HG02763 (cell line): ENCODE data around the gene ATP5MC2.
"Not testable (repeated sequence)": the region's sequence is repeated elsewhere in the genome, so short reads cannot be mapped to it uniquely, and the experiment has no call there.

Experiments
- ATAC-seq: cut with Tn5 transposase; IDR thresholded peaks from one replicate; pipeline ENCODE4 v1.9.1; 2021; ENCODE audit warnings: mild to moderate bottlenecking, moderate library complexity; ENCODE audit not compliant: unreplicated experiment

Gene ATP5MC2

DNA sequence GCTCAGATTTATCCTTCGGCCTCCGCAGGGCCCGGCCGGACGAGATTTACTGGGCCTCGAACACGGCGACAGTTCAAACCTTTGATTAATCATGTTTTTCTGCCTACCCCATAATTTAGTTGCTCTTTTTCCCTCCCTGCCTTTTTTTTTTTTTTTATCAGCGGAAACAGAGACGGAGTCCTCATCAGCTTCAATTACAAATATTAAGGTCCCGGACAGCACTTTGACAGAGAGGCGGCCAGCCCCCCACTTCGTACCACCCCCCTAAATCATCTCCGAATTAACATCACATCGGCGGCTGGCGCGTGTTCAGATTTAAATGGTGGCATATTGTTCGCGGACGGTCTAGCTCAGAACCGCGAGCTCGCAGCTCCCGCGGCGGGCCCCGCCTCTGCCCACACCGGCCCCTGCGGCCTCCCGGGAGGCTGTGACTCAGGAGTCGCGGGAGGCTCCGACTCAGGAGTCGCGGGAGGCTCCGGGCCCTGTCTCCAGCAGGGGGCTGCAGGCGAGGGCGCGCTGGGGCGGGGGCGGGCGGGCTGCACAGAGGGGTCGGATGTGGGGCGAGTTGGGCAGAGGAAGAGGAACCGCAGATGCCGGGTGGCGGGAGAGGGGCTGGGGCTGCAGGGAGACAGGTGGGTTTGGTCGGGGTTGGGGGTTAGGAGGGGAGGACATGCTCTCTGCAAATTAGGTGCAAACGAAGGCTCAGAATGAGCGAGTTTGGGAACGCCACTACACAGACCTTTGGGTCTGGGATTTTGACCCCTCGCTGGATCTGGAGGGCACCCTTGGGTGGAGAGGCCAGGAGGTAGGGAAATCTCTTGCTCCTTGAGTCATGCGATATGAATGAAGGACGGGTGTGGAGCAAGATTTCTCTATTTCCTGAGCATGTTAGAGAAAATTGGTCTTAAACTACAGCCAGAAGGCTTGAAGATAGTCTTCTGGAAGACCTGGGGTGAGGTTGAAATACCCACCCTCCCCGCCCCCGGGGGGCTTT, 19.6 kb upstream of the ATP5MC2 start:
- no peak for ATAC-seq

DNA sequence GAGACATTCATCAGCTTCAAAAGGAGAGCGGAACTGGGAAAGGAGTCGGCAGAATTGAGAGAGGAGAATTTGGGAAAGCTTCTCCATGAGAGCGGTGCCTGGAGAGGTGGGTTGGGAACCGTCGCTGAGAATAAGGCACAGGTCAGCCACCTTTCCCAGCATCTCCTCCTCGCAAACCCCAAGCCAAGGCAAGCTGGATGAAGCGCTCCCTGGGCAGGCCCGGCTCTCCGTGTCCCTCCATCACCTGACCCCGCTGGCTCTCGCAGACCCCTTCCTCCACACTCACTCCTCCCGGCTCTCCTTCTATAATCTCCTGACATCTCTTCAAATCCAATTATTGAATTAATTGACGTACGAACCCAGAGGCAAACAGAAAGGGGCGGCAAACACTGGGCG, 18.9 kb upstream of the ATP5MC2 start:
- ATAC-seq: no peak

DNA sequence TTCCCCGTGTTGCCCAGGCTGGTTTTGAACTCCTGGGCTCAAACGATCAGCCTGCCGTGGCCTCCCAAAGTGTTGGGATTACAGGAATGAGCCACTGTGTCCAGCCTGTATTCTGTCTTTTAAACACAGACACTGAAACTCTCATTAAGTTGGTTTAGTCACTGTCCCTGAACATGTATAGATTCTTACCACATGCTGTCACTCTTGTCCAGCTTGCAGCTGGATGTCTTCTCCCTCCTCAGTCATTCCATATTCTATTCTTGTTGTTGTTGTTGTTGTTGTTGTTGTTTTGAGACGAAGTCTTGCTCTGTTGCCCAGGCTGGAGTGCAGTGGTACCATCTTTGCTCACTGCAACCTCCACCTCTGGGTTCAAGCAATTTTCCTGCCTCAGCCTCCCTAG, 12.3 kb upstream of the ATP5MC2 start:
- no peak for ATAC-seq

DNA sequence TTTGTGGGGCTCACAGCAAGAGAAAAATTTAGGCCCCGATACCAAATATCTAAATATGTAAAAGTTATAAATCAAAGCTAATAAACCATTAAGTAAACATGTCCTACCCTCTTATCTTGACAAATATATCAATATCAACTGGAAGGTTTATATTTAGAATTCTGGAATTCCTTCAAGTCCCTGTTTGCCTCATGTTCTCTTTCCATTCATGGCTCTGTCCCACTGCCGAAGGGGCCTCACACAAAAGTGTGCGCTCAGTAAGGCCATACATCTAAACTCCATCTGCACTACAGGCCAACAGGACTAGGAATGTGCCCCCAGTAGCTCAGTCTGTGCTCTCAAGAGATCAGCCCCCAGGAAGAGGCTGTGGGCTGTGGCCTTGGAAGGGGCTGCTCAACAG, 10.6 kb upstream of the ATP5MC2 start:
- ATAC-seq: no peak

DNA sequence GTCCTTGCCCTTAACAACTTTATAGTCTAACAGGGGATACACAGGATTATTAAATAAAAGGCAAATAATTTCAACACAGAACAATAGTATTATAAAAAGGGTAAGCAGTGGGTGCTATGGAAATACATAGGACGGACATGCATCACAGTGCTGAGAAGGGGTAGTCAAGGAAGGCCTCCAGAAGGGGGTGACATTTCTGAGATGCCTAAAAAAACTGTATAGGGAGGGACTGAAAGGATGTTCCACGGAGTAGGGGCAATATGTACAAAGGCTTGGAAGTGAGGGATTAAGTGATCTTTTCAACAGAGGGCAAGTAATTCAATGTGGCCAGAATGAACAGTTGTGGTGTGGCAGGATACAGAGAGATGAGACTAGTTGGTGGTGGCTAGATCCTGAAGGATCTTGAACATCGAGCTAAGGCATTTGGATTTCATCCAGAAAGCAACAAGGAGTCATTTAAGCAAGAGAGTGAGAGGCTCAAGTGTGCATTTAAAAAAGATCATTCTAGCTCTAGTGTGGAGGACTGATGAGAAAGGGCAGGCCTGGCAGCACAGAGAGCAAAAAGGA, 8.9 kb upstream of the ATP5MC2 start:
- no peak for ATAC-seq

DNA sequence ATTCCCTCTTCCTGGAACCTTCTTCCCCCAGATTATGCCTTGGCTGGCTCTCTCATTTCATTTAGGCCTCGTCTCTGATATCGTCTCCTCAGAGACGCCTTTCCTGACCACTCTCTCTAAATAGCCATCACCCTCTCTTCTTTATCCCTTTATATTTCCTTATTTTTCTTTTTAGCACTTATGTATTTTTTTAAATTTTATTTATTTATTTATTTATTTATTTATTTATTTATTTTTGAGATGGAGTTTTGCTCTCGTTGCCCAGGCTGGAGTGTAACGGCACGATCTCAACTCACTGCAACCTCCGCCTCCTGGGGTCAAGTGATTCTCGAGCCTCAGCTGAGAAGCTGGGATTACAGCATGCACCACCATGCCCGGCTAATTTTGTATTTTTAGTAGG, 8.1 kb upstream of the ATP5MC2 start:
- ATAC-seq: no peak

DNA sequence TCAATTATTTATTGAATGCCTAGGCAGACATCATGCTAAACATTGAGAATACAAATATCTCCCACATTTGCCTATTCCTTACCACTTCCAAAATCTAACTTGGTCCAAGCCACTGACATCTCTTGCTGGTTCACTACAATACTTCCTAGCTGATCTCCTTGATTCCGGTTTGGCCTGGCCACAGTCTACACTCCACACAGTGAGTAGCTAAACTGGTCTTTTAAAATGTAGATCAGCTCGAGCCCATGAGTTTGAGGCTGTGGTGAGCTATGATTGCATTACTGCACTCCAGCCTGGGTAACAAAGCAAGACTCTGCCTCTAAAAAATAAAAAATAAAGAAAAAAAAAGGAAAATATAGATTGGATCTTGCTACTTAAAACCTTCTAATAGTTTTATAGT, 7.6 kb upstream of the ATP5MC2 start:
- no peak for ATAC-seq

DNA sequence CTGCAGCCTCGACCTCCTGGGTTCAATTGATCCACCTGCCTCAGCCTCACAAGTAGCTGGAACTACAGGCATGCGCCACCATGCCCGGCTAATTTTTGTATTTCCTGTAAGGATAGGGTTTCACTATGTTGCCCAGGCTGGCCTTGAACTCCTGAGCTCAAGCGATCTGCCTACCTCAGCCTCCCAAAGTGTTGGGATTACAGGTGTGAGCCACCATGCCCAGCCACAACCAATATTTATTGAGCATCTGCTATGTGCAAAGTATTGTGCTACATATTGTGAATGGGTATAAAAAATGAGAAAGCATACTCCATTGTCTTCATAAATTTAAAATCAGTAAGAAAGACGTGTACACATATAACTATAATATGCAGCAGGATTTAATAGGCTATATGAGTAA, 4.2 kb upstream of the ATP5MC2 start:
- ATAC-seq: not testable (repeated sequence)

DNA sequence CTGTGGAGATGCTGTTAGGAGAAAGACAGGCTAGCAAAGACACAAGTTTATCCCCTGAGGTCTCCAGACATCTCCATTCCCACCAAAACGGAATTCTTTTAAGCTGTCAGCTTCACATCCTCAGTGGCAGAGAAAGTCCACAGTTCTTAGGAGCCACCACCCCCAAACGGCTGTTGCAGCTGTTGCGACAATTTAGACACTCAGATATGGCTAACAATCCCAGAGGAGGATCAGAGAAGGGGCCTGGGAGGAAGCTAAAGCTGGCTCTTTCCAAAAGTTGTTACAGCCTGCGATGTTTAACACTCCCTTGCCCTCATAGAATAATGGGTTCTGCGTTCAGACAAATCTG, 1.9 kb upstream of the ATP5MC2 start:
- no peak for ATAC-seq

DNA sequence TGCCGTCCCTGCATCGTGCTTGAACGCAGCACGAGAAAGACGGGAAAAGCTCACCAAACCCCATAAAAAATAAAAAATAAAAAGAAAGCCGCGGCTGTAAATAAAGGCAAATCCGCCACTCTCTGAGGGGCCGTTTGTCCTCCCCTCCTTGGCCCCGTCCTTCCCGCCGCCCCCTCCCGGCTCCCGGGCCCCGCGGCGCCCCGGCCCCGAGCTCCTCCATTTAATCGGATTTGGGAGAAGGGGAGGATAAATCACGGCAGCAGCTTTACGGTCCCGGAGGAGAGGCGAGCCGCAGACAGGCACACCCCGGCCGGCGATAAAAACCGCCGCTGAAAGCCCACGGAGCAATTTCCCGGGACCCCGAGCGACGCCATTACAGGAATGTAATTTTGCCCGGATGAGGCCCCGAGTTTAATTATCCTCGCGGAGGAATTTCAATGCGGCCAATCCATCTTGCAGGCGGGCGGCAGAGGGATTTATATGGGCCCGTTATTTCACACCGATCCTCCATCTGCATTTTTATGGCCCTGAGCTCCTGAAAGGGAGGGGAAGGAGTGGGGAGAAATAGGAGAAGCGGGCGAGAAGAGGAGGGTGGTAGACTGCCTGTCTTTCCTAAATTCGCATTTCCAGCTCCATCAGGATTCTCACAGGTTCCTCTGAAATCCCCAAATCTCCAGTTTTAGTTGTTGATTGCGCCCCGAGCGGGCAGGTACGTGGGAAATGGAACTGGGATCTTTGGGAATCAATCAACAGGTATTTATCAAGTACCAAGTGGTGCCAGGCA, 1.3 kb upstream of the ATP5MC2 start:
- no peak for ATAC-seq

DNA sequence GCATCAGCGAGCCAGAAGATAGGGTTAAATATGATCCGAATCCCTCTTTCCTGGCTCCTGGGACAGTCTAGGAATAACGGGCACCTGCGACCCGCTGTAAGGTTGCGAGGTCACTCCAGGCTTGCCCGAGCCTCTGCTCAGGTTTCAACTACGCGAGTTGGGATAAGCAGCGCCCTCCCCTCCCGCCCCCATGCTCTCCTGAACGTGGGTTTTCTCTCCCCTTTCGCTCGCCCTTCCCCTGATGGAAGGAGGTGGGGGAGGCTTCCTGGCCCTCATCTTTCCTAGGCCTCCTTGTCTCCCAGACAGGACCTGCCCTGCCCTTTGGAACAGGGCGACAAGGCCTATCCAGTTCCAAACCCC, 753 bp upstream of the ATP5MC2 start:
- ATAC-seq: no peak

DNA sequence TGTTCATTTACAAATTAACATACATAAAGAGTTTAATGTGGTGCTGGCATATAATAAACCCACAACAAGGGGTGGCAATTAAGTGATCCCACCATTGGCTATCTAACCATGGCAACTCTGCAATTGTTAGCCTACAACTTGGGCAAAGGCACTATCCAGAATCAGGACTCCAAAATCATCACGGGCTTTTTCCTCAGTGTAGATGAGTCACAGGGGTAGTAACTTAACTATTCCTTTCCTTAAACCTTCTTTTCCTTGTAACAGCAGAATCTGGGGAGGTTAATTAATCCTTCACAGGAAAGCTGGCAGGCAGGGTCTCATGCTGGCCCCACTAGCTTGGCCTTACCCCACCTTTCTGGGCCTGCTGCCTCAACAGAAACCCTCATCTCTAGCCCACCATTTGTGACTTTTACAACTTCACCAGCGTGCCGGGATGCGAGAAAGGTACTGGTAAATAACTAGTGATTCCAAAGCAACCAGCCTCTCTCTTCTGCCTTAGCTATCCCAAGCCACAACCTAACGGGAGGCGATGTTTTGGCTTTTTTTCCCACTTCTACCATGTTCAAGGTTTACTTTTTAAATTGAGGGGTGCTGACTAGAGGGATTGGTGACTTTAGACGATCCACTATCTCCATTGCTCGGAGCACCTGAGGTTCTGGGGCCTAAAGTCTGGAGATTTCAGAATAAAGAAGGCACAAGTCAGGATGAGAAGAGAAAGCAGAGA, 744 bp downstream of the ATP5MC2 start:
- no peak for ATAC-seq

DNA sequence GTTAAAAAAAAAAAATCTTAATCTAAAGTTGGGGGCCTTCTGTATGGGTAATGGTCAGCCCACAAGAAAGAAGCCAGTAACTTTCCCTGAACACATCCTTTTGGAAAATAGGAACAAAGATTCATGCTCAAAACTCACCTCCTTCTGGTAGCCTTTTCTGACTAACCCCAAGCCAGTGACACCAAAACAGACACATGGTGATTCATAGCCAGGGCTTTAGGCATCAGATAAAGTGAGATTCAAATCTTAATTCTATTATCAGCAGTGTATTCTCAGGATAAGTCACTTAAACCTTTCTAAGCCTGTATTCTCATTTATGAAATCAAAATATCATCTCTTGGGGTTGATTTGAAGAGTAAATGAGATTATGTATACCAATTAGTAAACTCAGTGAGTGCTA, 4.9 kb downstream of the ATP5MC2 start:
- no peak for ATAC-seq

DNA sequence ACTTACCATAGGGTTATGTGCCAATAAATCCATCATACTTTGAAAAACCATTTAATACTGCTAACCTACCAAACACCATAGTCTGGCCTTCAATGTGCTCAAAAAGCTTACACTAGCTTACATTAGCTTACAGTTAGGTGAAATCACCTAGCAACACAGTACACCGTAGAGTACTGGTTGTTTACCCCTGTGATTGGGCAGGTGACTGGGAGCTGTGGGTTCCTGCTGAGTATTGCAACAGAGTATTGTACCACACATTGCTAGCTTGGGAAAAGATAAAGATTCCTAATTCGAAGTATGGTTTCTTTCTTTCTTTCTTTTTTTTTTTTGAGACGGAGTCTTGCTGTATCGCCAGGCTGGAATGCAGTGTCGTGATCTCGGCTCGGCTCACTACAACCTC, 5.6 kb downstream of the ATP5MC2 start:
- no peak for ATAC-seq

DNA sequence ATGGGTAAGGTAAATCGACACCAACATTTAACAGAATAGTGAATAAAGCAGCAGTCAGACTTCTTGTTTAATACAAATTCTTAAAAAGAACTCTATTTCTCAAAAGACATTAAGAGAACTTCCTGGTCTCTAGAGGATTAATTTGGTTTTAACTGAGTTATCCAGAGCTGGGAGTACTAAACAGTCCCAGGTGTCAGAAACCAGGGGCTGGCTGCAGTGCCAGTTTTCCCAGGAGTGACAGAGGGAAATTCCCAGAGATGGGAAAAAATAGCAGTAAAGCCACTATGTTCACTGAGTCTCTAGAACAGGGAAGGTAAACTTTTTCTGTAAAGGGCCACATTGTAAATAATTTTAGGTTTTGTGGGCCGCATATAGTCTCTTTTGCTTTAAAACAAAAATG, 8.8 kb downstream of the ATP5MC2 start:
- ATAC-seq: no peak

DNA sequence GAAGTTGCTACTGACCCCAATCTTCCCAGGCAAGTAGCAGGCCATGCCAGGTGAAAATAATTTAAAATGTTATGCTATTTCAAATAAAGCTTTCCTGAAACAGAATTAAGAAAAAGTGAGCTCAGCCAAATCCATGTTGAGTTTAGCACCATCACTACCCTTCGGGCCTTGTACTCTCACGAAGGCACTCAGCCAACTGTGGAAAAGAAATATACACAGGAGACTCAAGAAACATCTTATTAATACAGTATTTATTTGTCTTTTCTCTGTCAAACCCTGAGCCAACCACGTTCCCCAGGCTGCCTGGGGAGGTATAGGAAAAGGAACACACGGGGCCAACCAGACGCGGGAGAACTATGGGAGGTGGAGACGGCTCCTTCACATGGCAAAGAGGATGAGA, 10.9 kb downstream of the ATP5MC2 start:
- ATAC-seq: no peak

DNA sequence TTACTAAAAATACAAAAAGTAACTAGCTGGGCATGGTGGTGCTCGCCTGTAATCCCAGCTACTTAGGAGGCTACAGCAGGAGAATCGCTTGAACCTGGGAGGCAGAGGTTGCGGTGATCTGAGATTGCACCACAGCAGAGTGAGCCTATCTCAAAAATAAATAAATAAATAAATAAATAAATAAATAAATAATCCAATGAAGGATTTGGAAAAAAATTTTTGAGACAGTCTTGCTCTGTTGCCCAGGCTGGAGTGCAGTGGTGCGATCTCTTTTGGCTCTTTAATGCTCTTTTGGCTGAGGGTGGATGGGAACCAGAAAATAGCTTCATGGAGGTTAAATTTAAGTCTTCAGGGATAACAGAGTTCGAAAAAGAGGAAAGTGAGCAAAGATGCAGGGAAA, 11.7 kb downstream of the ATP5MC2 start:
- no peak for ATAC-seq

DNA sequence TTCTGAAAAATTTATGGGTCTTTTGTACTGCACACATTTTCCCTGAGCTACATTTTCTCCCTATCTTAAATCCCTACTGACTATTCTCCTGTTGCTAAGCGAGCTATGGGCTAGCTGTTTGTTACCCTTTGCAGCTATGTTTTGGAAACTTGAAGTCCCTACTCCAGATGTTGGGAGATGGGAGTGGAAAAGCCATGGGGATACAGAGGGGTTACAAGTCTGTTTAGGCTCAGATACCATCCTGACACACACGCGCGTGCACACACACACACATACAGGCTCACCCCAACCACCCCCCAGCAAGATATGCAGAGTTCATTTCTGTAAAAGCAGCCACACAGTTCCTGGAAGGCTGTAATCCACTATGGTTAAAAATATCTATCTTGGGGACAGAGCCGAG, 15.8 kb downstream of the ATP5MC2 start:
- ATAC-seq: no peak

DNA sequence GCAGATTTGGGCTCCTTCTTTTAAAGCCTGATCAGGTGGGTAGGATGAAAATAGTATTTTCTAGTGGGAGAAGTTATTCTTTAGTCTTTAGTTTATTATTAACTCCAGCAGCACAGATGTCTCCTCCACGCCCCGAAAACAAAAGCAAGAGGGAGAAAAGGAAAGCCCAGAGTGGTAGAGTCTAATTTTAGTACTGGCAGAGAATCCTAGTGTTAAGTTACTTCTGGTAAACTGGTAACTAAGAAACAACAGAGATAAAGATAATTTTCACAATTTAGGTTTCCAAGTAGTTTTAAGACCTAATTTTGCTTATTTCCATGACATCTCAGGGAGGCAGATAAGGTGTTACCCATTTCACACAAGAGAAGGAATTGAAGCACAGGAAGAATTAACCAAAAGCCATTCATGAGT, 16.3 kb downstream of the ATP5MC2 start:
- no peak for ATAC-seq

DNA sequence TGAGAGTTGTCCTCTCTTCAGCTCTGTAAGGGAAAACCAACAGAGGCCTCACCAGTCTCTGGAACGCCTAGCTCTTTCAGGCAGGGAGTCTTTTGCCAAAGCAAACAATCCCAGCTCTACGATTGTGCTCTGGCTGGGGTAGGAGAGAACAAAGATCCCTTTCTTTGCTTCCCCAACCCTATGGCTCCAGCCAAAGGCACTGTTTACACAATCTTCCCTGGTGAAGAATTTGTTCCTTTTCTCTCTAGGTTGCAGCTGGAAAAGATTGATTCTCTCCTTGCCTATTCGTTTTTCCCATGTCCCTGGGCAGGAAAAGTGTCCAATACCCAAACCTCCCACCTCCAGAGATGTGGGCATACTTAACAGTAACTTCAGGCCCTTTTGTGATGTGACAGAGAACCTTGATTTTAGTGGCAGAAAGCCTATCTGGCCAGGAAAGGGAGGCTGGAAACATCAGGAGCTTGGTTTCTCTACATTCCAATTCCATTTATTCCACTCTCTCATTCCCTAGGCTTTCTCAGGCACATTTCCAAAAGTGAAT, 16.8 kb downstream of the ATP5MC2 start:
- no peak for ATAC-seq

DNA sequence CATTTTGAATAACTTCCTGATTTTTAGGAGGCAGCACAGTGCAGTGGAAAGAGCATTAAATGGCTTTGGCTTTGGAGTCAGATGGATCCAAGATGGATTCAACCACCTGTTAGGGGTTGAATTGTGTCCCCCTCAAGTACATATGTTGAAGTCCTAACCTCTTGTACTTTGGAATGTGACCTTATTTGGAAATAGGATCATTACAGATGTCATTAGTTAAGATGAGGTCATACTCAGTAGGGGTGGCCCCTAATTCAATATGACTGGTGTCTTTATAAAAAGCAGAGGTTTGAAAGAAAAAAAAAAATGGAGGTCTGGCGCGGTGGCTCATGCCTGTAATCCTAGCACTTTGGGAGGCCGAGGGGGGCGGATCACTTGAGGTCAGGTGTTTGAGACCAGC, 18.8 kb downstream of the ATP5MC2 start:
- no peak for ATAC-seq
